ENCODE data around the gene TSHZ2. TPM values are rescaled to one million over a fixed set of nuclear protein-coding genes. Genes with fewer than 3 reads are reported as not detected.

Gene TSHZ2
- total RNA-seq, 4 donors from 2014 or later: 10.3 to 15.0 (median 12.9) TPM

- no peak for DNase-seq (ENCODE audit: extremely low spot score)
- intact Hi-C loops (cut with DNase I): no loop called here
- Histone ChIP-seq H3K36me3 (no peaks in the 10 kb centered on the region), H3K4me3 (no peak overlapping the region), H3K9me3 (no peaks in the 10 kb centered on the region), H3K27me3 (no peaks in the 10 kb centered on the region), H3K27ac (replicated peaks in 1 of 4) (no peak overlapping the region), H3K4me1 (no peaks in the 10 kb centered on the region)
- 67% methylated on average over 1 of the region's 2 CpGs for WGBS
- TF ChIP-seq CTCF (IDR thresholded peaks at IDR 0.05): no peak
- no peak for TF ChIP-seq POLR2AphosphoS5 (IDR thresholded peaks at IDR 0.05)
- TF ChIP-seq POLR2A (IDR thresholded peaks at IDR 0.05; ENCODE audit: low read depth): no peak
- TF ChIP-seq EP300 (IDR thresholded peaks at IDR 0.05): no peak
These were observed 309.5 kb downstream of the TSHZ2 start for GRCh38 chr20:53281557-53282117.

GRCh38 chr20:53282217-53282955 lies 310.2 kb downstream of the TSHZ2 start:
- no peak overlapping the region for H3K27ac ChIP-seq (replicated peaks in 1 of 4)
- H3K27me3 ChIP-seq: no peaks in the 10 kb centered on the region
- 84% methylated on average over 11 of the region's 11 CpGs for WGBS
- no peak overlapping the region for H3K4me3 ChIP-seq
- H3K4me1 ChIP-seq: no peaks in the 10 kb centered on the region
- no peak for DNase-seq (ENCODE audit: extremely low spot score)
- no peaks in the 10 kb centered on the region for H3K36me3 ChIP-seq
- no peaks in the 10 kb centered on the region for H3K9me3 ChIP-seq
- intact Hi-C loops (cut with DNase I): no loop called here
- TF ChIP-seq POLR2AphosphoS5 (IDR thresholded peaks at IDR 0.05) (no peak), EP300 (IDR thresholded peaks at IDR 0.05) (no peak), CTCF (IDR thresholded peaks at IDR 0.05) (no peak), POLR2A (IDR thresholded peaks at IDR 0.05; ENCODE audit: low read depth) (no peak)

GRCh38 chr20:53283011-53283410 lies 310.9 kb downstream of the TSHZ2 start:
- TF ChIP-seq CTCF (IDR thresholded peaks at IDR 0.05) (no peak), POLR2A (IDR thresholded peaks at IDR 0.05; ENCODE audit: low read depth) (no peak), POLR2AphosphoS5 (IDR thresholded peaks at IDR 0.05) (no peak), EP300 (IDR thresholded peaks at IDR 0.05) (no peak)
- DNase-seq (ENCODE audit: extremely low spot score): no peak
- H3K4me1 ChIP-seq: no peaks in the 10 kb centered on the region
- no peaks in the 10 kb centered on the region for H3K9me3 ChIP-seq
- H3K36me3 ChIP-seq: no peaks in the 10 kb centered on the region
- 79% methylated on average over 2 of the region's 2 CpGs for WGBS
- H3K27ac ChIP-seq (replicated peaks in 1 of 4): no peak overlapping the region
- H3K27me3 ChIP-seq: no peaks in the 10 kb centered on the region
- intact Hi-C loops (cut with DNase I): no loop called here
- H3K4me3 ChIP-seq: no peak overlapping the region

GRCh38 chr20:53283597-53283996 lies 311.4 kb downstream of the TSHZ2 start:
- DNase-seq (ENCODE audit: extremely low spot score): no peak
- 72% methylated on average over 3 of the region's 3 CpGs for WGBS
- no peak for TF ChIP-seq CTCF (IDR thresholded peaks at IDR 0.05)
- Histone ChIP-seq H3K4me3 (no peak overlapping the region), H3K27me3 (no peaks in the 10 kb centered on the region), H3K9me3 (no peaks in the 10 kb centered on the region), H3K36me3 (no peaks in the 10 kb centered on the region), H3K27ac (replicated peaks in 1 of 4) (no peak overlapping the region), H3K4me1 (no peaks in the 10 kb centered on the region)
- intact Hi-C loops (cut with DNase I): no loop called here

- H3K27me3 ChIP-seq: no peaks in the 10 kb centered on the region
- WGBS: 85% methylated on average over 11 of the region's 11 CpGs
- no peaks in the 10 kb centered on the region for H3K4me1 ChIP-seq
- DNase-seq (ENCODE audit: extremely low spot score): no peak
- no peak overlapping the region for H3K4me3 ChIP-seq
- TF ChIP-seq EP300 (IDR thresholded peaks at IDR 0.05) (no peak), POLR2AphosphoS5 (IDR thresholded peaks at IDR 0.05) (no peak), POLR2A (IDR thresholded peaks at IDR 0.05; ENCODE audit: low read depth) (no peak), CTCF (IDR thresholded peaks at IDR 0.05) (no peak)
- H3K36me3 ChIP-seq: no peaks in the 10 kb centered on the region
- no peak overlapping the region for H3K27ac ChIP-seq (replicated peaks in 1 of 4)
- no peaks in the 10 kb centered on the region for H3K9me3 ChIP-seq
- intact Hi-C loops (cut with DNase I): no loop called here
These were observed 312.1 kb downstream of the TSHZ2 start for GRCh38 chr20:53284256-53284655.

All from esophagus muscularis mucosa (tissue), 4 donors.